ENCODE data around the gene RALGAPA2.

Gene RALGAPA2

GRCh38 chr20:20712004-20712473 lies 405 bp downstream of the RALGAPA2 start:
- DNase-seq (ENCODE audit: low read depth, low spot score), result no peak
- TF ChIP-seq CTCF (IDR thresholded peaks at IDR 0.05; ENCODE audit: low read depth, low read length), result no peak
- in situ Hi-C loops (cut with HindIII; ENCODE audit: low sequenced_read_pairs), result no loop called here
- peak overlapping the region; percentile 67 for H3K4me3 ChIP-seq (ENCODE audit: low read depth, low read length)

GRCh38 chr20:20711413-20711812 lies 1.0 kb downstream of the RALGAPA2 start:
- in situ Hi-C loops (cut with HindIII; ENCODE audit: low sequenced_read_pairs), result no loop called here
- DNase-seq (ENCODE audit: low read depth, low spot score), result no peak
- TF ChIP-seq CTCF (IDR thresholded peaks at IDR 0.05; ENCODE audit: low read depth, low read length), result no peak
- peak overlapping the region; percentile 67 for H3K4me3 ChIP-seq (ENCODE audit: low read depth, low read length)

- in situ Hi-C loops (cut with HindIII; ENCODE audit: low sequenced_read_pairs), result no loop called here
- TF ChIP-seq CTCF (IDR thresholded peaks at IDR 0.05; ENCODE audit: low read depth, low read length), result no peak
- H3K4me3 ChIP-seq (ENCODE audit: low read depth, low read length), result no peak overlapping the region
- no peak for DNase-seq (ENCODE audit: low read depth, low spot score)
Measured at GRCh38 chr20:20710443-20711315, 1.8 kb downstream of the RALGAPA2 start.

GRCh38 chr20:20709887-20710286 lies 2.6 kb downstream of the RALGAPA2 start:
- in situ Hi-C loops (cut with HindIII; ENCODE audit: low sequenced_read_pairs), result no loop called here
- no peak for TF ChIP-seq CTCF (IDR thresholded peaks at IDR 0.05; ENCODE audit: low read depth, low read length)
- DNase-seq (ENCODE audit: low read depth, low spot score), result no peak
- H3K4me3 ChIP-seq (ENCODE audit: low read depth, low read length), result no peak overlapping the region

- in situ Hi-C loops (cut with HindIII; ENCODE audit: low sequenced_read_pairs), result no loop called here
Measured at GRCh38 chr20:20706285-20706684, 6.2 kb downstream of the RALGAPA2 start.

More at GRCh38 chr20:20706285-20706684, 6.2 kb downstream of the RALGAPA2 start:
- H3K4me3 ChIP-seq (ENCODE audit: low read depth, low read length), result no peak overlapping the region
- DNase-seq (ENCODE audit: low read depth, low spot score), result no peak
- no peak for TF ChIP-seq CTCF (IDR thresholded peaks at IDR 0.05; ENCODE audit: low read depth, low read length)

Measured in astrocyte of the spinal cord (primary cell).